GM23338 (cell line): ENCODE measurements around the gene RNF6.

Source experiments
- CREB1 ChIP-seq: fragments of 250-450 bp; sonication (Bioruptor Pico); IDR thresholded peaks from 2 replicates; pipeline ENCODE4 v1.5.0; 2020; ENCODE audit warnings: low read depth, mild to moderate bottlenecking, moderate library complexity
- CTCF ChIP-seq, 2 experiments: fragments of 200-600 bp in 1 of 2; sonication (generic) in 1 of 2; conservative IDR thresholded peaks; 2 replicates each; pipeline versions ENCODE4 v1.5.1 to v1.6.1; 2016 to 2017; ENCODE audit warnings: antibody characterized with exemption in 2 of 2, low read depth in 2 of 2, mild to moderate bottlenecking in 2 of 2, moderate library complexity in 1 of 2
- ETS1 ChIP-seq: IDR thresholded peaks from 2 replicates; pipeline ENCODE4 v1.6.1; 2016; ENCODE audit warnings: antibody characterized with exemption
- EZH2 ChIP-seq: fragments of 200-600 bp; sonication (generic); IDR thresholded peaks from one replicate; pipeline ENCODE4 v1.8.0; 2017; ENCODE audit warnings: antibody characterized with exemption, mild to moderate bottlenecking, low read depth; ENCODE audit not compliant: unreplicated experiment
- EZH2phosphoT487 ChIP-seq: fragments of 200-600 bp; sonication (generic); IDR thresholded peaks from one replicate; pipeline ENCODE4 v1.8.1; 2018; ENCODE audit warnings: antibody characterized with exemption; ENCODE audit not compliant: unreplicated experiment
- JUNB ChIP-seq: IDR thresholded peaks from one replicate; pipeline ENCODE4 v1.6.1; 2016; ENCODE audit warnings: antibody characterized with exemption; ENCODE audit not compliant: unreplicated experiment
- NANOG ChIP-seq: IDR thresholded peaks from 2 replicates; pipeline ENCODE4 v1.6.1; 2016; ENCODE audit warnings: antibody characterized with exemption, borderline replicate concordance
- POLR2AphosphoS5 ChIP-seq: IDR thresholded peaks from 2 replicates; pipeline ENCODE4 v1.6.1; 2016; ENCODE audit warnings: antibody characterized with exemption, low read depth
- STAT1 ChIP-seq: IDR thresholded peaks from one replicate; pipeline ENCODE4 v1.6.1; 2016; ENCODE audit warnings: antibody characterized with exemption; ENCODE audit not compliant: unreplicated experiment
- ZNF114 ChIP-seq: fragments of 250-450 bp; sonication (Bioruptor Pico); IDR thresholded peaks from 2 replicates; pipeline ENCODE4 v1.5.0; 2020; ENCODE audit warnings: mild to moderate bottlenecking, moderate library complexity
- ZNF331 ChIP-seq: fragments of 250-450 bp; sonication (Bioruptor Pico); IDR thresholded peaks from 2 replicates; pipeline ENCODE4 v1.5.0; 2020; ENCODE audit warnings: low read depth, mild to moderate bottlenecking, moderate library complexity
- ZNF462 ChIP-seq: fragments of 250-450 bp; sonication (Bioruptor Pico); IDR thresholded peaks from 2 replicates; pipeline ENCODE4 v1.5.0; 2020; ENCODE audit warnings: mild to moderate bottlenecking, moderate library complexity
- TF ChIP-seq, protein P1 (sequence below): IDR thresholded peaks from one replicate; pipeline ENCODE4 v1.6.1; 2018; ENCODE audit warnings: antibody characterized with exemption; ENCODE audit not compliant: unreplicated experiment

DNA sequence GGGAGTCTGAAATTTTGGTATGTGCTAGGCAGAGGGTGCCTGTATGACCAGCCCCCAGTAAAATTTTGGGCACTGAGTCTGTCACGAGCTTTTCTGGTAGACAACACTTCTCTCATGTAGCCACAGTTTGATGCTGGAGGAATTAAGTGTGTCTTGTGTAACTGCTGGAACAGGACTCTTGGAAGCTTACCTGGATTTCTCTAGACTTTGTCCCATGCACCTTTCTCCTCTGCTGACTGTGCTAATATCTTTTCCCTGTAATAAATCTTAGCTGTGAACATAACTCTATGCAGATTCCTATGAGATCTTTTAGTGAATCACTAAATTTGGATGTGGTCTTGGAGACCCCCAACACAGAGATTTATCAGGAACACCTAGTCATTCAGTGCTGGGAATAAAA lies 13.8 kb downstream of the RNF6 start:
- TF ChIP-seq, protein P1, sequence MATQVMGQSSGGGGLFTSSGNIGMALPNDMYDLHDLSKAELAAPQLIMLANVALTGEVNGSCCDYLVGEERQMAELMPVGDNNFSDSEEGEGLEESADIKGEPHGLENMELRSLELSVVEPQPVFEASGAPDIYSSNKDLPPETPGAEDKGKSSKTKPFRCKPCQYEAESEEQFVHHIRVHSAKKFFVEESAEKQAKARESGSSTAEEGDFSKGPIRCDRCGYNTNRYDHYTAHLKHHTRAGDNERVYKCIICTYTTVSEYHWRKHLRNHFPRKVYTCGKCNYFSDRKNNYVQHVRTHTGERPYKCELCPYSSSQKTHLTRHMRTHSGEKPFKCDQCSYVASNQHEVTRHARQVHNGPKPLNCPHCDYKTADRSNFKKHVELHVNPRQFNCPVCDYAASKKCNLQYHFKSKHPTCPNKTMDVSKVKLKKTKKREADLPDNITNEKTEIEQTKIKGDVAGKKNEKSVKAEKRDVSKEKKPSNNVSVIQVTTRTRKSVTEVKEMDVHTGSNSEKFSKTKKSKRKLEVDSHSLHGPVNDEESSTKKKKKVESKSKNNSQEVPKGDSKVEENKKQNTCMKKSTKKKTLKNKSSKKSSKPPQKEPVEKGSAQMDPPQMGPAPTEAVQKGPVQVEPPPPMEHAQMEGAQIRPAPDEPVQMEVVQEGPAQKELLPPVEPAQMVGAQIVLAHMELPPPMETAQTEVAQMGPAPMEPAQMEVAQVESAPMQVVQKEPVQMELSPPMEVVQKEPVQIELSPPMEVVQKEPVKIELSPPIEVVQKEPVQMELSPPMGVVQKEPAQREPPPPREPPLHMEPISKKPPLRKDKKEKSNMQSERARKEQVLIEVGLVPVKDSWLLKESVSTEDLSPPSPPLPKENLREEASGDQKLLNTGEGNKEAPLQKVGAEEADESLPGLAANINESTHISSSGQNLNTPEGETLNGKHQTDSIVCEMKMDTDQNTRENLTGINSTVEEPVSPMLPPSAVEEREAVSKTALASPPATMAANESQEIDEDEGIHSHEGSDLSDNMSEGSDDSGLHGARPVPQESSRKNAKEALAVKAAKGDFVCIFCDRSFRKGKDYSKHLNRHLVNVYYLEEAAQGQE, result no peak
- TF ChIP-seq POLR2AphosphoS5 (no peak), CTCF (conservative IDR thresholded peaks at IDR 0.05; ENCODE audit: low read depth in 2 of 2) (no peak), EZH2 (no peak), CREB1 (CRISPR knock-in tag) (no peak), ZNF114 (no peak), ZNF462 (CRISPR knock-in tag) (no peak), JUNB (no peak), EZH2phosphoT487 (no peak), STAT1 (no peak), NANOG (no peak), ETS1 (no peak), ZNF331 (CRISPR knock-in tag) (no peak)
